Natural killer cell (primary cell): ENCODE measurements around the gene CDCA7. TPM values are rescaled to one million over a fixed set of nuclear protein-coding genes. Genes with fewer than 3 reads are reported as not detected.
"Not testable (repeated sequence)": the region's sequence is repeated elsewhere in the genome, so short reads cannot be mapped to it uniquely, and the experiment has no call there.

Experiments
- ATAC-seq, 3 donors: fragments of 150-1000 bp in 2 of 3; fragments of 200-7000 bp in 1 of 3; cut with Tn5 transposase; 1 replicate in 1 of 3; 2 replicates in 2 of 3; pipeline ENCODE4 v1.10.0; 2021; ENCODE audit warnings: mild to moderate bottlenecking in 2 of 3, moderate library complexity in 2 of 3
- DNase-seq, 2 donors: peaks; one replicate each; pipeline versions ENCODE4 v3.0.0 to v3.0.0-alpha.2; 2013 to 2021; ENCODE audit warnings: mixed read lengths in 1 of 2
- H3K27ac ChIP-seq: one replicate; pipeline ENCODE4 v1.5.1; 2013; ENCODE audit warnings: mild to moderate bottlenecking, low read length
- H3K27me3 ChIP-seq: one replicate; pipeline ENCODE4 v1.6.1; 2013; ENCODE audit warnings: low read length; ENCODE audit not compliant: control insufficient read depth, insufficient read depth
- H3K36me3 ChIP-seq: one replicate; pipeline ENCODE4 v1.6.1; 2013; ENCODE audit warnings: low read length; ENCODE audit not compliant: control insufficient read depth, insufficient read depth
- H3K4me1 ChIP-seq: one replicate; pipeline ENCODE4 v1.6.1; 2013; ENCODE audit warnings: low read length; ENCODE audit not compliant: control insufficient read depth, insufficient read depth
- H3K4me3 ChIP-seq: one replicate; pipeline ENCODE4 v1.5.1; 2013; ENCODE audit warnings: low read length
- H3K9me3 ChIP-seq: one replicate; pipeline ENCODE4 v1.6.1; 2013; ENCODE audit warnings: low read length; ENCODE audit not compliant: control insufficient read depth, insufficient read depth
- H3K27ac Mint-ChIP-seq, 2 donors: one replicate each; pipeline ENCODE4 v1.8.0; 2022; ENCODE audit warnings: mild to moderate bottlenecking in 2 of 2, mixed read lengths in 2 of 2, moderate library complexity in 1 of 2
- H3K27me3 Mint-ChIP-seq, 2 donors: one replicate each; pipeline ENCODE4 v1.8.0; 2022; ENCODE audit warnings: low read depth in 2 of 2, mixed read lengths in 2 of 2
- H3K36me3 Mint-ChIP-seq: one replicate; pipeline ENCODE4 v1.8.0; 2022; ENCODE audit warnings: mixed read lengths
- H3K4me1 Mint-ChIP-seq, 2 donors: one replicate each; pipeline ENCODE4 v1.8.0; 2022; ENCODE audit warnings: mixed read lengths in 2 of 2
- H3K4me3 Mint-ChIP-seq: one replicate; pipeline ENCODE4 v1.8.0; 2022; ENCODE audit warnings: mild to moderate bottlenecking, moderate library complexity, mixed read lengths
- H3K9me3 Mint-ChIP-seq, 2 donors: one replicate each; pipeline ENCODE4 v1.8.0; 2022; ENCODE audit warnings: mixed read lengths in 2 of 2
- CTCF ChIP-seq: fragments of 200-600 bp; IDR thresholded peaks from one replicate; pipeline ENCODE4 v1.8.0; 2022; ENCODE audit warnings: antibody characterized with exemption
- WGBS: methylation state at CpG from one replicate; pipeline ENCODE4 v1.1.7; 2013; ENCODE audit warnings: missing lambda C conversion rate; ENCODE audit not compliant: insufficient coverage; 5-methylcytosine and 5-hydroxymethylcytosine counted together
- intact Hi-C: fragments of 100-400 bp; cut with micrococcal nuclease; formaldehyde crosslinking; loops from one replicate; pipeline ENCODE4 v1.14.2; 2022
- total RNA-seq, 4 donors: library from RNA; stranded (reverse); fragments of 120-200 nt in 1 of 4; gene quantifications; one replicate each; pipeline versions ENCODE4 v1.2.3 to v1.2.4, GENCODE V29; 2013 to 2022

CDCA7 gene
- total RNA-seq, 3 donors from 2014 or later (not counting 1 experiment from before 2014, with no cell fraction given), result 1.4 to 1.6 (median 1.5) TPM

- no peak overlapping the region for H3K27ac ChIP-seq
- intact Hi-C loops, result no loop called here
- DNase-seq (no peak), ATAC-seq (no peak)
- no peaks in the 10 kb centered on the region for H3K9me3 ChIP-seq
- no peak for TF ChIP-seq CTCF
- no peaks in the 10 kb centered on the region for H3K36me3 ChIP-seq
- Mint-ChIP-seq H3K9me3 (no peaks in the 10 kb centered on the region), H3K36me3 (no peaks in the 10 kb centered on the region), H3K27ac (no peak overlapping the region), H3K4me3 (no peak overlapping the region), H3K4me1 (no peaks in the 10 kb centered on the region), H3K27me3 (peaks cover 14 to 35% of the 10 kb centered on the region in 2 donors)
- H3K4me3 ChIP-seq, result no peak overlapping the region
- WGBS, result 93% methylated on average over 27 of the region's 31 CpGs
- H3K4me1 ChIP-seq, result no peaks in the 10 kb centered on the region
- H3K27me3 ChIP-seq, result no peaks in the 10 kb centered on the region
These were observed 61.0 kb downstream of the CDCA7 start for GRCh38 chr2:173415431-173416381.

- intact Hi-C loops, H3K4me1 Mint-ChIP-seq, H3K9me3 Mint-ChIP-seq, H3K27me3 ChIP-seq, ATAC-seq, H3K4me1 ChIP-seq, H3K4me3 ChIP-seq, H3K9me3 ChIP-seq, H3K36me3 ChIP-seq, H3K4me3 Mint-ChIP-seq, H3K27ac ChIP-seq, H3K27ac Mint-ChIP-seq, DNase-seq, H3K36me3 Mint-ChIP-seq: not testable (repeated sequence)
- peaks cover 19 to 44% of the 10 kb centered on the region in 2 donors for H3K27me3 Mint-ChIP-seq
- WGBS, result 91% methylated on average over 26 of the region's 26 CpGs
These were observed 61.9 kb downstream of the CDCA7 start for GRCh38 chr2:173416415-173417152.

GRCh38 chr2:173417341-173417740 lies 62.7 kb downstream of the CDCA7 start:
- no peaks in the 10 kb centered on the region for H3K36me3 Mint-ChIP-seq
- no peaks in the 10 kb centered on the region for H3K4me1 Mint-ChIP-seq
- no peak overlapping the region for H3K4me3 Mint-ChIP-seq
- ATAC-seq (no peak), DNase-seq (no peak)
- Histone ChIP-seq H3K27me3 (no peaks in the 10 kb centered on the region), H3K9me3 (no peaks in the 10 kb centered on the region), H3K27ac (no peak overlapping the region), H3K4me3 (no peak overlapping the region), H3K4me1 (no peaks in the 10 kb centered on the region), H3K36me3 (no peaks in the 10 kb centered on the region)
- 57% methylated on average over 1 of the region's 4 CpGs for WGBS
- intact Hi-C loops, result no loop called here
- H3K9me3 Mint-ChIP-seq, result no peaks in the 10 kb centered on the region
- no peak overlapping the region for H3K27ac Mint-ChIP-seq
- no peak for TF ChIP-seq CTCF
- H3K27me3 Mint-ChIP-seq, result peaks cover 22 to 52% of the 10 kb centered on the region in 2 donors

- intact Hi-C loops, result no loop called here
- Mint-ChIP-seq H3K27me3 (peaks cover 22 to 48% of the 10 kb centered on the region in 2 donors), H3K27ac (no peak overlapping the region), H3K4me1 (no peaks in the 10 kb centered on the region), H3K36me3 (no peaks in the 10 kb centered on the region), H3K4me3 (no peak overlapping the region), H3K9me3 (no peaks in the 10 kb centered on the region)
- DNase-seq (no peak), ATAC-seq (no peak)
- Histone ChIP-seq H3K36me3 (no peaks in the 10 kb centered on the region), H3K27me3 (no peaks in the 10 kb centered on the region), H3K4me1 (no peaks in the 10 kb centered on the region), H3K9me3 (no peaks in the 10 kb centered on the region), H3K4me3 (no peak overlapping the region), H3K27ac (no peak overlapping the region)
- no peak for TF ChIP-seq CTCF
These were observed 63.1 kb downstream of the CDCA7 start for GRCh38 chr2:173417802-173418201.
